Skin epidermis (tissue), 12 donors: Measurements from ENCODE around the gene GRIN2A.

Experiments
- H3K27ac ChIP-seq, 21 experiments: fragments of 200-600 bp; sonication (generic) in 11 of 21; one replicate each; pipeline ENCODE4 v1.5.0; 2020; ENCODE audit warnings: mild to moderate bottlenecking in 3 of 21, inconsistent platforms in 2 of 21, moderate library complexity in 2 of 21
- H3K4me3 ChIP-seq, 7 experiments: fragments of 200-600 bp; sonication (generic) in 2 of 7; one replicate each; pipeline ENCODE4 v1.5.0; 2020; ENCODE audit warnings: inconsistent platforms in 2 of 7, mild to moderate bottlenecking in 2 of 7, moderate library complexity in 1 of 7

GRIN2A gene

GRCh38 chr16:9813665-9814064 is 368.6 kb downstream of the GRIN2A start:
- Histone ChIP-seq H3K4me3 (no peak overlapping the region), H3K27ac (no peak overlapping the region)

DNA sequence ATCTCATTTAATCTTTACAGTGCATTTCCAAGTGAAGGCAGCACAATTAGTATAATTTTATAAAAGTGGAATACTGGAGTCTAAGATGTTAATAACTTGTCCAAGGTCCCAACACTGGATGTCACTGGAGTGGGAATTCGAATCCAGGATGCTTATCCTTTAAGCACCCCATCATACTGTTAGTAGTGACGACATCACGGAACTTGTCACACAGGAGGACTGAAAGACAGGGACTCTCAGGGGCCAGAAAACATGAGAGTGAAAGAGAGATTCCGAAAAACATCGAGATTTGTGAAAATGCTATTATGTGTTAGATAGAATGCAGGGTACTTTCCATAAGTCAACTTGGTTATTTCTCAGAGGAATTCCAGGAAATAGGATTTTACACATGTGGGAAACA is 374.0 kb downstream of the GRIN2A start:
- no peak overlapping the region for H3K27ac ChIP-seq
- no peak overlapping the region for H3K4me3 ChIP-seq

DNA sequence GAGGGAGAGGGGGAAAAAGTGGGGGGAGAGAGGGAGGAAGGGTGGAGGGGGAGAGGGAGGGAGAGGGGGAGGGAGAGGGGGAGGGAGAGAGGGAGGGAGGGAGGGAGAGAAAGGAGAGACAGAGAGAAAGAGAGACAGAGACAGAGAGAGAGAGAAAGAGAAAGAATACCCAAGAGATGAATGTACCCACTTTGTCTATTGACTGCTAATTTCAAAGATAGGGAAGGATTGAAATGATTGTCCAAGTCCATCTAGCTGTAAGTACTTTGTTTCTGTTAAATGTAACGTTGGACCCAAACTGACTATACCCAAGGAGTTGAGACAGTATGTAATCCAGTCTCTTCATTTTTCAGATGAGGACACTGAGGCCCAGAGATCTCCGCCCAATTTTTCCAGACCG is 374.9 kb downstream of the GRIN2A start:
- Histone ChIP-seq H3K27ac (no peak overlapping the region), H3K4me3 (no peak overlapping the region)

DNA sequence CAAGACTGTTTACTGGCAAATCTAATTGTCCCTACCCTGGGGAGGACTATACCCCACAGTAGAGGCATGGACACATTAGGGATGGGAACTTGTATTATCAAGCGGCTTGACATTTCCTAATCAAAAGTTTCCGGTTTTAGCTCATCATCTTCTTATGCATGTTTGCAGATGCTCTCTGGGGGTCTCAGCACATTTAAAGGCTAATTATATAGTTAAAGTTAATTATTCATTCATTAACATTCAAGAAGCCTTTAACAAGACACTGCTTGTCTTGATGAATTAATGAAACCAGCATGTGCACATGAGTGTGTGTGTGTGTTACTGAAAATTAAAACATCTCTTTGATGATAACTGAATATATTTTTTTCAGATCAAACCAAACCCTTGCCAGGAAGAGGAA is 377.1 kb downstream of the GRIN2A start:
- Histone ChIP-seq H3K4me3 (no peak overlapping the region), H3K27ac (no peak overlapping the region)

DNA sequence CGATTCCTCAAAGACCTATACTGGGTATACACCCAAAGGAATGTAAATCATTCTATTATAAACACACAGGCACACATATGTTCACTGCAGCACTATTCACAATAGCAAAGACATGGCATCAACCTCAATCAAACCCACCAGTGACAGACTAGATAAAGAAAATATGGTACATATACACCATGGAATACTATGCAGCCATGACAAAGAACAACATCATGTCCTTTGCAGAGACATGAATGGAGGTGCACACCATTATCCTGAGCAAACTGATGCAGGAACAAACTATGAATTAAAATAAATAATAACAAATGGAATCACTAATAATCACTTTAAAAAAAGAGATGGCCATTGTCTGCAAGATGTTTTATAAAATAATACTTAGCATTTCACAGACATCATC is 380.1 kb downstream of the GRIN2A start:
- no peak overlapping the region for H3K27ac ChIP-seq
- H3K4me3 ChIP-seq = no peak overlapping the region

GRCh38 chr16:9801651-9802050 is 380.6 kb downstream of the GRIN2A start:
- no peak overlapping the region for H3K27ac ChIP-seq
- no peak overlapping the region for H3K4me3 ChIP-seq

DNA sequence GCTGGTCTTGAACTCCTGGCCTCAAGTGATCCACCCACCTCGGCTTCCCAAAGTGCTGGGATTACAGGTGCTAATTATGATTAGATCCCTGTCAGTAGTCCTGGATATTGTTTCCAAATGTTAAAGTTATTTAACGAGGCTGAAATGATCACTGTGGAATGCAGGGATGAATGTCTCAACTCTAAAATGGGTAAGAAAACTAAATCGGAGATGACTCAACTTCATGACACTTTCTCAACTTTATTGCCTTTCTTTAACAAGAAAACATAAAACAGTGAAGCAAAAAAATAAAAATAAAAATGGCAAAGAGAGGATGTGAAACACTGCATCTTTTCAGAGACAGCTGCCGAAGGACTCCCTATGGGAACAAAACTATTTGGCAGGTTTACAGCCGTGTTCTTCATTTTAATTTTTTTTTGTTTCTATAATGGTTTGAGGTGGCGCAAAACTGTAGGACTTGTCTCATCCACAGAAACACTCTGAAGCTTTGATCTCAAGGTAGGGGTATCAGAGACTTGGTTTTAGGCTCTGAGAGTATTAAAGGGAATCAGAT is 382.0 kb downstream of the GRIN2A start:
- no peak overlapping the region for H3K4me3 ChIP-seq
- no peak overlapping the region for H3K27ac ChIP-seq

GRCh38 chr16:9798952-9799580 is 383.2 kb downstream of the GRIN2A start:
- Histone ChIP-seq H3K4me3 (no peak overlapping the region), H3K27ac (no peak overlapping the region)

DNA sequence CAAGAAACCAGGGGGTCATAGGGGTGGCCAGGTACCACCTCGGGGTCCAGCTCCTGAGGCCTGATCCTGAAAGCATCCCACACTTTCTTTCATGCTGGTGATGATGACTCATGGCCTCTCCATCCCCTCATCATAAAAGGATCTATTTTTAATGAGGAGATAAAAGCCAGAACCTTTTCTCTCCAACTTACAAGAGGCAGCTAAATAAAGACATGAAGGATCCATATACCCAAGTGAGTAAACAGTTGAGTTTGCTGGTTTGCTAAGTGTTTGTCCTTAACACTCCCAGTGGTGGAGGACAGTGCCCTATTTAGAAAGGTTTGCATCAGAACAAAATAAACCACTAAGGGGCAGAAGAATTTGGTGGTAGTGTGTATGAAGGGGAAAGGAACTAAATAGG is 383.8 kb downstream of the GRIN2A start:
- no peak overlapping the region for H3K27ac ChIP-seq
- H3K4me3 ChIP-seq = no peak overlapping the region

GRCh38 chr16:9797306-9797705 is 384.9 kb downstream of the GRIN2A start:
- Histone ChIP-seq H3K4me3 (no peak overlapping the region), H3K27ac (no peak overlapping the region)

DNA sequence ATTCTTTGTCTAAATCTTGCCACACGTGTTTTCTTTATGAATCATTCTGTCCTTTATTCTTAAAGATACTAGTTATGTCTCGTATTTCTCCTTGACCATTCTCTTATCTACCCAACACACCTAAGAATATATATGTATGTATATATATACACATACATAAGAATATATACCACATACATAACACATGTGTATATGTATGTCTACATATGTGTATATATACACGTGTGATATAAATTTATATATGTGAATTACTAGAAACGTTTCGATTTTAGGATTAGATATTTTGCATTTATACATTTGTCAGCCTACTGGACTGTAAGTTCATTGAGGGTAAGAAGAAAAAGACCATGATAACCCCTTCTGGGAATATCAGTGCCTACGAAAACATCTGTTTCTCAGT is 388.6 kb downstream of the GRIN2A start:
- H3K4me3 ChIP-seq = no peak overlapping the region
- no peak overlapping the region for H3K27ac ChIP-seq

- H3K27ac ChIP-seq = no peak overlapping the region
These were observed 390.7 kb downstream of the GRIN2A start for GRCh38 chr16:9791556-9791955.

DNA sequence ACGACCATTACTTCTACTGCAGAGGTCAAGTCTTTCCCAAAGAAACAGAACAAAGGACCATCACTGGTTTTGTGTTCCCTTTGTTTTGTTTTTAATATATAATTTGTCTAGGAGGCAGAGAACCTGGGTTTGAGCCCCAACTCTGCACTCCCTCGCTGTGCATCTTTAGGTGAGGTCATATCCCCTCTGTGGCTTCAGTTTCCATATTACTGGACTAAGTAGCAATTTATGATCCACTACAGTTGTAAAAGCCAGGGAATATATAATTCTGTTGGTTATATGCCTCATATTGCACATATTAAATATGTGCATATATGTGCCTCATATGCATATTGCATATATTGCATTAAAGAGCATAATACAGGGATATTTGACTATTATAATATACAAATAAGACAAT is 392.0 kb downstream of the GRIN2A start:
- Histone ChIP-seq H3K4me3 (no peak overlapping the region), H3K27ac (no peak overlapping the region)

More at GRCh38 chr16:9791556-9791955, 390.7 kb downstream of the GRIN2A start:
- H3K4me3 ChIP-seq = no peak overlapping the region

- Histone ChIP-seq H3K4me3 (no peak overlapping the region), H3K27ac (no peak overlapping the region)
These were observed 394.5 kb downstream of the GRIN2A start for GRCh38 chr16:9787717-9788116.

DNA sequence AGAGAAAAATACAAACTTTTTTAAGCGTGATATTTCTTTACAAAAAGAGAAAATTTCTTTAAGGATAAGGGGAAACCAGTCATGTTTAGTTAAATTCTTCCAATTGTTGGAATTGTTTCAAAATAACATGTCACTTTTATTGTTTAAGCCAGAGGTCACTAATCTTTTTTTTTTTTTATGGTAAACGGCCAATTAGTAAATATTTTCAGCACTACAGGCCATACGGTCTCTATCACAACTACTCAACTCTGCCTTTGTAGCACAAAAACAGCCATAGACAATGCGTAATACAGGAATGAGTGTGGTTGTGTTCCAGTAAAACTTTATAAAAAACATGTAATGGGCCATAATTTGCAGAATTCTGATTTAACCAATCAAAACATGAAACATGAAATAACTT is 401.4 kb downstream of the GRIN2A start:
- Histone ChIP-seq H3K4me3 (no peak overlapping the region), H3K27ac (no peak overlapping the region)

GRCh38 chr16:9778849-9779248 is 403.4 kb downstream of the GRIN2A start:
- Histone ChIP-seq H3K4me3 (no peak overlapping the region), H3K27ac (no peak overlapping the region)

GRCh38 chr16:9775998-9776397 is 406.2 kb downstream of the GRIN2A start:
- no peak overlapping the region for H3K27ac ChIP-seq
- no peak overlapping the region for H3K4me3 ChIP-seq

DNA sequence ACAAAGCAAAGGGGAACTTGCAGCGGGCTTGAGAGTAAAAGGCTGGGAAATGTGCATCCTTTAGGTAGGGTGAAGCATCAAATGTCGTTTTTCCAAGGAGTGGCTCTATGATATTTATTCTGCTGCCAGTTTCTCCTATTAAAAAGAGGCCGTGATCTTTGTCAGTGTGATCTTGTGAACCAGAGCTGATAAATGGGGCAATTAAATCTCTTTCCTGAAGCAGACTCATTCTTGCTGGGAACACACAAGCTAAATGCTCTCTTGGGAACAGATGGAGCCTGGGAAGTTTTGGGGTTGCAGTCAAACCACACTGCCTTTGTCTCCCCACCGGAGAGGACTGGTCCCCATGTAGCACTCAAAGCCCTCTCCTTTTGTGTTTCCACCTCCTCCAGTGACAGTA is 408.9 kb downstream of the GRIN2A start:
- Histone ChIP-seq H3K27ac (no peak overlapping the region), H3K4me3 (no peak overlapping the region)

DNA sequence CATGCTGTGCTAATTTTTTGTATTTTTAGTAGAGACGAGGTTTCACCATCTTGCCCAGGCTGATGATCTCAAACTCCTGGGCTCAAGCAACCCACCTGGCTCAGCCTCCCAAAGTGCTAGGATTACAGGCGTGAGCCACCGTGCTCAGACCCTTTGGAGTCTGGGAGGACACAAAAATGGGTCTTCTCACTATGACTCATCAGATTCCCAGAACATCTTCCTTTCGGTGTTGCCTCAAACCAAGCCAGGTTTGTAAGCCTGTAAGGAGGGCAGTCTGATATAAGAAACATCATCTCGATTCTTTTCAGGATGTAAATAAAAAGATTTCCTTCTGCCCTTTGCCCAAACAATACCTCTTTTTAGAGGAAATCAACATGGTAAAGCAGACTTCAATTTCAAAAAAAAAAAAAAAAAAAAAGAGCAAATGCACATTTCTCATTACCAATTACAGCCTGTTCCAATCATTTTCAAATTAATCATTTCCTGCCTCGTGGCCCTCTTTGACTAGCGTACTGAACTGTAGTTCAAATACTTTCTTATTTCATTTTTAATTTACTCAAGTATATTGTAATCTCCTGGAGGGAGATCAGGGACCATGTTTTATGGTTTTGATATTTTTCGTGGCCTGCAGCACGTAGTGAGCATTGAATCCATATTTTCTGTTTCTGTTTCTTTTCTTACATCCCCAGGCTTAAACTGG is 409.6 kb downstream of the GRIN2A start:
- H3K4me3 ChIP-seq = no peak overlapping the region
- no peak overlapping the region for H3K27ac ChIP-seq

DNA sequence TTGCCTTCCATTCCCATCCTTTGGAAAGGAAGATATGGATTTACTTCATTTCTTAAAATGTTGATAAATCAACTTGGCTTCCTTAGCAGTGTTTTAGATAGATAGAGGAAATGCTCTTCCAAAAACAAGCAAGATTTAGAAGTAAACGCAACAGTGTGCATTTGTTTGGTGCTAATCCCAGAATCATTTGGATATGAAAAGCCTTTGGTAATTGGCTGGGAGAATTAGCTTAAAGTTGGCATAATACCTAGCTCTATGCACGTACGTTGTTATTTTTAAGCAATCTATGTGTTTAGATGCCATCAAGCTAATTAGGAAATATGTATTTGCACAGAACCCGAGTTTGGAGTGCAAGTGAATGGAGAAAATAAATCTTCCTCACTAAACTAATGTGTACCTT is 415.3 kb downstream of the GRIN2A start:
- no peak overlapping the region for H3K27ac ChIP-seq

DNA sequence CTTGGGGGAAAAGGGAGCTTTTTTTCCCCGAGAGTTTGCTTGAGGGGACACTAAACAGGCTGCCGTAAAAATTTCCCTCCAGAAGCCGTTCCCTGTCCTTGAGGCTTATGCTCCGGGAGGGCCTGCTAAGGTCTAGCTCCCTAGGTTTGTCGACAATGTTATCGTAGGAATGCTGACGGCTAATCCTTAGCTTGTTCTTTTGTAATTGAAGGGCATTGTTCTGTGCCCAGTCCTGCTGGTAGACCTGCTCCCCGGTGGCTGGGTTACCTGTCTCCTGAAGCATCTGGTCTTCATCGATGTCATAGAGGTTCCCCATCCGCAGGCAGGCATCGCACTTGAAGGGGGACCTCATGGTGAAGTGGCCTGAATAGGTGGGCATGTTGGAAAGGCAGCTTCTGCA is 418.7 kb downstream of the GRIN2A start:
- no peak overlapping the region for H3K4me3 ChIP-seq
- no peak overlapping the region for H3K27ac ChIP-seq

More for the DNA sequence above, 415.3 kb downstream of the GRIN2A start:
- no peak overlapping the region for H3K4me3 ChIP-seq

DNA sequence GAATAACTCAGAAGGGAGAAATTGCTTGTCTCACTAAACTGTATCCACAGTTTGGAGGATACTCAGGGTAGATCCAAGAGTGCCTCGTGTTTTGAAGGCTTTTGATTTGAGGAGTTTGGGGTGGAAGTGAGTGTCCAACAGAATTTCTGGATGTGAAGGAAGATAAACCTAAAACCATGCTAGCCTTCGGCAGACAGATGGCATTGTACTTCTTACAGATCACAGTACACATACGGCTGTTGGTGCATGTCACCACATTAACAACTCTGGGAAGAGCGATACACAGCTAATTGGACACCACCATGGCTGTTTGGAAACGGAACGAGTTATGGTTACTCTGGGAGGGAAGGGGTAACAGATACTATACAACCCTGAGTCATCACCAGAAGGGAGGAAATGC is 420.4 kb downstream of the GRIN2A start:
- no peak overlapping the region for H3K27ac ChIP-seq
- H3K4me3 ChIP-seq = no peak overlapping the region
